Measurements from ENCODE around the gene ROBO1. TPM values are rescaled to one million over a fixed set of nuclear protein-coding genes. Genes with fewer than 3 reads are reported as not detected.

ROBO1 gene
- polyA plus RNA-seq, 2 donors = 4.7 to 12.0 TPM

DNA sequence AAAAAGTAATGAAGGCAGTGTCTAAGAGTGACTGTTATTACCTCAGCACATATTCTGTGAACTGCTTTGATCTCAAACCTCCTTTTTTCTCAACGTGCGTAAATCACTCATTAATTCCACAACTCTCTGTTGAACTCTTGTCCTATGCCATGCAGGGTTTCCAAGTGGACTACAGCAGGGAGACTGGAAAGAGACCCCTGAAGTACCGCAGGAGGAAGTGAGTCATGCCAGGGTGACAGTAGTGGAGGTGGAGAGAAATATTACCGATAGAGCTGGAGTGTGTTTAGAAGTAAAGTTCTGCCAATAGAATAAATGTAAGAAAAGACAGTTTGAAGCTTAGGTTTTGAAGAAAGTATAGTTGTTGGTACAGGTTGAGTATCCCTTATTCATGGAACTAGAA, 908.9 kb downstream of the ROBO1 start:
- Histone ChIP-seq H3K27ac (ENCODE audit: low read depth in 2 of 2, low read length in 1 of 2) (no peak overlapping the region), H3K27me3 (ENCODE audit: control insufficient read depth in 1 of 2, insufficient read depth in 2 of 2, low read length in 2 of 2) (no peaks in the 10 kb centered on the region), H3K4me3 (ENCODE audit: low read depth in 1 of 2, low read length in 2 of 2) (no peak overlapping the region), H3K4me1 (ENCODE audit: control insufficient read depth in 2 of 2, insufficient read depth in 2 of 2, low read length in 1 of 2) (peaks cover 0 to 3% of the 10 kb centered on the region in 2 donors), H3K36me3 (ENCODE audit: control insufficient read depth in 2 of 2, insufficient read depth in 2 of 2, low read length in 1 of 2) (no peaks in the 10 kb centered on the region), H3K9me3 (ENCODE audit: control insufficient read depth in 2 of 2, insufficient read depth in 1 of 2, low read depth in 1 of 2, low read length in 1 of 2) (no peaks in the 10 kb centered on the region)
- 86 to 88% methylated on average over 4 of the region's 4 CpGs for WGBS, 2 donors

DNA sequence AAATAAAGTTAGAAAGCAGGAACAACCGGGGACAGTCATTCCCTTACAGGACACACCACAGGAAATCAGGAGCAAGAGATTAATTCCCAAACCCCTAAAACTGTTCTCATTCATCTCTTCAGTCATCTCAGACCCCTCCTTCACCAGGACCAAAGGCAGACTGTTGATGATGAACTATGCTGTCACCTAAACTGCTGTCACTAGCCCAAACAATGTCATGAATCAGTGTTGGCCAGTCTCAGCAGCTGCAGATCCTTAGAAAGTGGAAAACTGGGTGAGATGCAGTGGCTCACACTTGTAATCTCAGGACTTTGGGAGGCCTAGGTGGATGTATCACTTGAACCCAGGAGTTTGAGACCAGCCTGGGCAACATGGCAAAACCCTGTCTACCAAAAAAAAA, 909.6 kb downstream of the ROBO1 start:
- 74 to 76% methylated on average over 1 of the region's 1 CpG for WGBS, 2 donors
- peaks cover 0 to 3% of the 10 kb centered on the region in 2 donors for H3K4me1 ChIP-seq (ENCODE audit: control insufficient read depth in 2 of 2, insufficient read depth in 2 of 2, low read length in 1 of 2)
- H3K4me3 ChIP-seq (ENCODE audit: low read depth in 1 of 2, low read length in 2 of 2) = no peak overlapping the region
- H3K27ac ChIP-seq (ENCODE audit: low read depth in 2 of 2, low read length in 1 of 2) = no peak overlapping the region
- no peaks in the 10 kb centered on the region for H3K27me3 ChIP-seq (ENCODE audit: control insufficient read depth in 1 of 2, insufficient read depth in 2 of 2, low read length in 2 of 2)
- no peaks in the 10 kb centered on the region for H3K9me3 ChIP-seq (ENCODE audit: control insufficient read depth in 2 of 2, insufficient read depth in 1 of 2, low read depth in 1 of 2, low read length in 1 of 2)
- H3K36me3 ChIP-seq (ENCODE audit: control insufficient read depth in 2 of 2, insufficient read depth in 2 of 2, low read length in 1 of 2) = no peaks in the 10 kb centered on the region

DNA sequence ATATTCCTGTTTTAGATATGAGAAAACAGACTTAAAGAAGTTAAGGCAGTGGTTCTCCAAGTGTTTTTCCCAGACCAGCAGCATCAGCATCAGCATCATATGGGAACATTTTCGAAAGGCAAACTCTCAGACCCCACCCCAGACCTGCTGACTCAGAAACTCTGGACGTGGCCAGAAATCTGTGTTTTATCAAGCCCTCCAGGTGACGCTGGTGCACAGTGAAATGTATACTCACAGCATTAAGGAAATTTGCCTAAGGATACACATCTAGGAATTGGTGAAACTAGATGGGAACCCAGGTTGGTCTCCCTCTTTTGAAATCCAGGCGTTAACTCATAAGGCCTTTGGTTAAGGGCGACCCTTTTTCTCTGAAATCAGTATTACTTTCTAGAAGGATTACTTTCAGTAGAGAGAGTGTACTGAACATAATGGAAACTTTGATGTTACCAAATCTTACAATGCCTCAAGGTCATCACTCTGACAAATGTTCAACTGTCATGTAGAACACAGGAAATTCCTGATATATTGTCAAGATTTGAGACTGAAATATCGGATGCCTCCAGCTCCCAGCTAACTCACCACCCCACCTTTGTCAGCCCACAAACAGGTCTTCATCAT, 910.2 kb downstream of the ROBO1 start:
- H3K4me1 ChIP-seq (ENCODE audit: control insufficient read depth in 2 of 2, insufficient read depth in 2 of 2, low read length in 1 of 2) = peaks cover 0 to 3% of the 10 kb centered on the region in 2 donors
- H3K27me3 ChIP-seq (ENCODE audit: control insufficient read depth in 1 of 2, insufficient read depth in 2 of 2, low read length in 2 of 2) = no peaks in the 10 kb centered on the region
- no peak overlapping the region for H3K27ac ChIP-seq (ENCODE audit: low read depth in 2 of 2, low read length in 1 of 2)
- no peaks in the 10 kb centered on the region for H3K36me3 ChIP-seq (ENCODE audit: control insufficient read depth in 2 of 2, insufficient read depth in 2 of 2, low read length in 1 of 2)
- H3K9me3 ChIP-seq (ENCODE audit: control insufficient read depth in 2 of 2, insufficient read depth in 1 of 2, low read depth in 1 of 2, low read length in 1 of 2) = no peaks in the 10 kb centered on the region
- 75 to 78% methylated on average over 6 of the region's 6 CpGs for WGBS, 2 donors
- H3K4me3 ChIP-seq (ENCODE audit: low read depth in 1 of 2, low read length in 2 of 2) = no peak overlapping the region

DNA sequence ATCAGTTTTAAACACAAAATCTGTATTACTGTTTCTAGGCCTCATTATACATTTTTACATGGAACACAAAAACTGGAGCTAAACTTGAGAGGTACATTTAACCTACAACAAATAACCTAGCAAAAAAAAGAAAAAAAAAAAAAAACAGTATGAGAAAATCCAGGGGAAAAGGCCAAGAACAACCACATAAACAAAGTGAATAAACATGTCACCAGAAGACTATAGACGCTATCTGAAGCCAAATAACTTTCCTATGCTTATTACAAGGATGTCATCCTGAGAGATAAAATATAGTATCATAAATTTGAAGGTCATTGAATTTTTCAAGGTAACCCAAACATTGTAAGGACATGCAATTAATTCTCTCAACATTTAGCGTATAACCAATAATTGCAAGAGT, 911.6 kb downstream of the ROBO1 start:
- Histone ChIP-seq H3K27ac (ENCODE audit: low read depth in 2 of 2, low read length in 1 of 2) (no peak overlapping the region), H3K36me3 (ENCODE audit: control insufficient read depth in 2 of 2, insufficient read depth in 2 of 2, low read length in 1 of 2) (no peaks in the 10 kb centered on the region), H3K4me1 (ENCODE audit: control insufficient read depth in 2 of 2, insufficient read depth in 2 of 2, low read length in 1 of 2) (peaks cover 0 to 3% of the 10 kb centered on the region in 2 donors), H3K4me3 (ENCODE audit: low read depth in 1 of 2, low read length in 2 of 2) (no peak overlapping the region), H3K27me3 (ENCODE audit: control insufficient read depth in 1 of 2, insufficient read depth in 2 of 2, low read length in 2 of 2) (no peaks in the 10 kb centered on the region), H3K9me3 (ENCODE audit: control insufficient read depth in 2 of 2, insufficient read depth in 1 of 2, low read depth in 1 of 2, low read length in 1 of 2) (no peaks in the 10 kb centered on the region)
- 77 to 80% methylated on average over 2 of the region's 2 CpGs for WGBS, 2 donors

- no peaks in the 10 kb centered on the region for H3K27me3 ChIP-seq (ENCODE audit: control insufficient read depth in 1 of 2, insufficient read depth in 2 of 2, low read length in 2 of 2)
- H3K4me3 ChIP-seq (ENCODE audit: low read depth in 1 of 2, low read length in 2 of 2) = no peak overlapping the region
- no peaks in the 10 kb centered on the region for H3K9me3 ChIP-seq (ENCODE audit: control insufficient read depth in 2 of 2, insufficient read depth in 1 of 2, low read depth in 1 of 2, low read length in 1 of 2)
- WGBS, 2 donors = 70 to 74% methylated on average over 5 of the region's 5 CpGs
- H3K36me3 ChIP-seq (ENCODE audit: control insufficient read depth in 2 of 2, insufficient read depth in 2 of 2, low read length in 1 of 2) = no peaks in the 10 kb centered on the region
- peak overlapping the region in 1 of 2 donors; percentile 33 for H3K27ac ChIP-seq (ENCODE audit: low read depth in 2 of 2, low read length in 1 of 2)
- H3K4me1 ChIP-seq (ENCODE audit: control insufficient read depth in 2 of 2, insufficient read depth in 2 of 2, low read length in 1 of 2) = peaks cover 0 to 3% of the 10 kb centered on the region in 2 donors
Measured at GRCh38 chr3:78855190-78855589, 912.6 kb downstream of the ROBO1 start.

- 79 to 85% methylated on average over 7 of the region's 7 CpGs for WGBS, 2 donors
- Histone ChIP-seq H3K27me3 (ENCODE audit: control insufficient read depth in 1 of 2, insufficient read depth in 2 of 2, low read length in 2 of 2) (no peaks in the 10 kb centered on the region), H3K4me1 (ENCODE audit: control insufficient read depth in 2 of 2, insufficient read depth in 2 of 2, low read length in 1 of 2) (no peaks in the 10 kb centered on the region)
Measured at GRCh38 chr3:78848392-78849288, 919.2 kb downstream of the ROBO1 start.

DNA sequence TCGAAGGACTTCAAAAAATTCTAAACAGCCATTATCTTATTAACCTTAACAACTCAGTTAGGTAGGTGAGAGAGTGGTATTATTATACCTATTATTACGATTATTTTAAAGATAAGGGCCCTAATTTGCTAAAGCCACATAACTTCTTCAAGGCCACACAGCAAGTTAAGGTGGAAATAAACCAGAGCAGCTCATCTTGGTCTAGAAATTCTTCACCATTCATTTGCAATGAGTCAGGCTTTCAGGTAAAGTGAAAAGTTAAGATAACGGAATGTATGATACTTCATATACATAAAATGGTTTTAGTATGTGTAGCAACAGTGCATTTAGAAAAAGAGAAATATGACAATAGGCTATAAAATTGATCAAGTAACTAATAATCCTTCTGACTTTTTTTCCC, 920.2 kb downstream of the ROBO1 start:
- H3K27ac ChIP-seq (ENCODE audit: low read depth in 2 of 2, low read length in 1 of 2) = no peak overlapping the region
- no peaks in the 10 kb centered on the region for H3K36me3 ChIP-seq (ENCODE audit: control insufficient read depth in 2 of 2, insufficient read depth in 2 of 2, low read length in 1 of 2)
- no peaks in the 10 kb centered on the region for H3K4me1 ChIP-seq (ENCODE audit: control insufficient read depth in 2 of 2, insufficient read depth in 2 of 2, low read length in 1 of 2)
- H3K4me3 ChIP-seq (ENCODE audit: low read depth in 1 of 2, low read length in 2 of 2) = no peak overlapping the region
- H3K27me3 ChIP-seq (ENCODE audit: control insufficient read depth in 1 of 2, insufficient read depth in 2 of 2, low read length in 2 of 2) = no peaks in the 10 kb centered on the region
- no peaks in the 10 kb centered on the region for H3K9me3 ChIP-seq (ENCODE audit: control insufficient read depth in 2 of 2, insufficient read depth in 1 of 2, low read depth in 1 of 2, low read length in 1 of 2)
- 54 to 56% methylated on average over 3 of the region's 3 CpGs for WGBS, 2 donors

More at GRCh38 chr3:78848392-78849288, 919.2 kb downstream of the ROBO1 start:
- H3K9me3 ChIP-seq (ENCODE audit: control insufficient read depth in 2 of 2, insufficient read depth in 1 of 2, low read depth in 1 of 2, low read length in 1 of 2) = no peaks in the 10 kb centered on the region
- H3K4me3 ChIP-seq (ENCODE audit: low read depth in 1 of 2, low read length in 2 of 2) = no peak overlapping the region
- no peaks in the 10 kb centered on the region for H3K36me3 ChIP-seq (ENCODE audit: control insufficient read depth in 2 of 2, insufficient read depth in 2 of 2, low read length in 1 of 2)
- no peak overlapping the region for H3K27ac ChIP-seq (ENCODE audit: low read depth in 2 of 2, low read length in 1 of 2)

GRCh38 chr3:78847203-78847602, 920.6 kb downstream of the ROBO1 start:
- no peak overlapping the region for H3K4me3 ChIP-seq (ENCODE audit: low read depth in 1 of 2, low read length in 2 of 2)
- no peaks in the 10 kb centered on the region for H3K27me3 ChIP-seq (ENCODE audit: control insufficient read depth in 1 of 2, insufficient read depth in 2 of 2, low read length in 2 of 2)
- no peaks in the 10 kb centered on the region for H3K36me3 ChIP-seq (ENCODE audit: control insufficient read depth in 2 of 2, insufficient read depth in 2 of 2, low read length in 1 of 2)
- H3K27ac ChIP-seq (ENCODE audit: low read depth in 2 of 2, low read length in 1 of 2) = no peak overlapping the region
- WGBS, 2 donors = 37 to 57% methylated on average over 4 of the region's 4 CpGs
- no peaks in the 10 kb centered on the region for H3K4me1 ChIP-seq (ENCODE audit: control insufficient read depth in 2 of 2, insufficient read depth in 2 of 2, low read length in 1 of 2)
- no peaks in the 10 kb centered on the region for H3K9me3 ChIP-seq (ENCODE audit: control insufficient read depth in 2 of 2, insufficient read depth in 1 of 2, low read depth in 1 of 2, low read length in 1 of 2)

DNA sequence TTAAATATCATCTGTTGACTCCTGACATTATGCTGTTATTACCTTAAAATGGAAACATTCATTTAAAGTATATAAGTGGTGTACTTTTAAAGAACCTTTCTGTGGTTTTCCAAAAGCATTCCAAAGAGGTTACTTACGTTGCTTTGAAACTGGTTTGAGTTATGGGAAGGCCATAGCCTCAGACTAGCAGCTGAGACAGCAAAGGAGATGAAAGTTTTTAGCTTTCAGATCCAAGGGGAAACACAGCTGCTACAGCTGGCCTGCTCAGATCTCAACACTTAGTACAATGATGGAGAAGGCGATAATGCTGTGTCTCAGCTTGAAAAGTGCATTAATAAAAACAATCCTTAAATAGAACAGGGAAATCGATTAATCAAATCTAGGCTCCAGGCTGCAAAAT, 921.1 kb downstream of the ROBO1 start:
- no peaks in the 10 kb centered on the region for H3K9me3 ChIP-seq (ENCODE audit: control insufficient read depth in 2 of 2, insufficient read depth in 1 of 2, low read depth in 1 of 2, low read length in 1 of 2)
- H3K36me3 ChIP-seq (ENCODE audit: control insufficient read depth in 2 of 2, insufficient read depth in 2 of 2, low read length in 1 of 2) = no peaks in the 10 kb centered on the region
- no peak overlapping the region for H3K27ac ChIP-seq (ENCODE audit: low read depth in 2 of 2, low read length in 1 of 2)
- no peak overlapping the region for H3K4me3 ChIP-seq (ENCODE audit: low read depth in 1 of 2, low read length in 2 of 2)
- 16 to 37% methylated on average over 3 of the region's 3 CpGs for WGBS, 2 donors
- no peaks in the 10 kb centered on the region for H3K4me1 ChIP-seq (ENCODE audit: control insufficient read depth in 2 of 2, insufficient read depth in 2 of 2, low read length in 1 of 2)
- H3K27me3 ChIP-seq (ENCODE audit: control insufficient read depth in 1 of 2, insufficient read depth in 2 of 2, low read length in 2 of 2) = no peaks in the 10 kb centered on the region

Data from esophagus (tissue), 2 donors.